ENCODE results near the gene MORN1. TPM values are rescaled to one million over a fixed set of nuclear protein-coding genes. Genes with fewer than 3 reads are reported as not detected.

Gene MORN1
- polyA plus RNA-seq, 1 donor (not counting 4 experiments of a cell fraction or from before 2014, with no cell fraction given), result 2.1 TPM

GRCh38 chr1:2384130-2384860, 7.1 kb downstream of the MORN1 start:
- TF ChIP-seq CTCF (optimal IDR thresholded peaks at IDR 0.05 in 1 of 3, IDR thresholded peaks at IDR 0.05 in 1 of 3, conservative IDR thresholded peaks at IDR 0.05 in 1 of 3; ENCODE audit: extremely low read depth in 1 of 3, insufficient read depth in 2 of 3, low read length in 3 of 3) (no peak), EZH2 (IDR thresholded peaks at IDR 0.05; ENCODE audit: low read length) (no peak)

GRCh38 chr1:2383576-2383975, 7.8 kb downstream of the MORN1 start:
- no peaks in the 10 kb centered on the region for H3K4me1 ChIP-seq (ENCODE audit: control insufficient read depth, extremely low read depth, insufficient read depth, low read length)
- no peak overlapping the region for H2AFZ ChIP-seq (ENCODE audit: control insufficient read depth, low read length)
- no peaks in the 10 kb centered on the region for H4K20me1 ChIP-seq (ENCODE audit: control insufficient read depth, extremely low read depth, insufficient read depth, low read length)
- TF ChIP-seq EZH2 (IDR thresholded peaks at IDR 0.05; ENCODE audit: low read length) (no peak), CTCF (optimal IDR thresholded peaks at IDR 0.05 in 1 of 3, IDR thresholded peaks at IDR 0.05 in 1 of 3, conservative IDR thresholded peaks at IDR 0.05 in 1 of 3; ENCODE audit: extremely low read depth in 1 of 3, insufficient read depth in 2 of 3, low read length in 3 of 3) (no peak)
- H3K9me1 ChIP-seq (ENCODE audit: control insufficient read depth, extremely low read depth, insufficient read depth, low read length), result no peaks in the 10 kb centered on the region
- FAIRE-seq, result no peak
- no peaks in the 10 kb centered on the region for H3K79me2 ChIP-seq (ENCODE audit: control insufficient read depth, insufficient read depth, low read length)
- no peaks in the 10 kb centered on the region for H3K36me3 ChIP-seq (ENCODE audit: control insufficient read depth in 2 of 2, extremely low read depth in 1 of 2, insufficient read depth in 2 of 2, low read length in 2 of 2)
- H3K27me3 ChIP-seq (ENCODE audit: control insufficient read depth, extremely low read depth, insufficient read depth, low read length), result peaks cover 2% of the 10 kb centered on the region
- no peak overlapping the region for H3K4me3 ChIP-seq (ENCODE audit: control insufficient read depth in 2 of 3, extremely low read depth in 1 of 3, insufficient read depth in 2 of 3, low read depth in 1 of 3, low read length in 3 of 3)
- dilution Hi-C loops (cut with MboI; ENCODE audit: extremely low pct_ligation_motif_present, low sequenced_read_pairs), result no loop called here
- no peak for DNase-seq (ENCODE audit: low read depth, low spot score)
- H3K9me3 ChIP-seq (ENCODE audit: control insufficient read depth, low read depth, low read length), result no peaks in the 10 kb centered on the region
- no peak overlapping the region for H3K27ac ChIP-seq (ENCODE audit: control insufficient read depth, insufficient read depth, low read length)
- no peak overlapping the region for H3K4me2 ChIP-seq (ENCODE audit: control insufficient read depth, extremely low read depth, insufficient read depth, low read depth, low read length)
- no peak overlapping the region for H3K9ac ChIP-seq (ENCODE audit: control insufficient read depth, extremely low read depth, insufficient read depth, low read length)

More at GRCh38 chr1:2384130-2384860, 7.1 kb downstream of the MORN1 start:
- dilution Hi-C loops (cut with MboI; ENCODE audit: extremely low pct_ligation_motif_present, low sequenced_read_pairs), result no loop called here
- Histone ChIP-seq H3K4me1 (ENCODE audit: control insufficient read depth, extremely low read depth, insufficient read depth, low read length) (no peaks in the 10 kb centered on the region), H3K9ac (ENCODE audit: control insufficient read depth, extremely low read depth, insufficient read depth, low read length) (no peak overlapping the region), H3K36me3 (ENCODE audit: control insufficient read depth in 2 of 2, extremely low read depth in 1 of 2, insufficient read depth in 2 of 2, low read length in 2 of 2) (peaks cover 0 to 2% of the 10 kb centered on the region in 2 experiments), H2AFZ (ENCODE audit: control insufficient read depth, low read length) (no peak overlapping the region), H3K79me2 (ENCODE audit: control insufficient read depth, insufficient read depth, low read length) (no peaks in the 10 kb centered on the region), H3K27ac (ENCODE audit: control insufficient read depth, insufficient read depth, low read length) (no peak overlapping the region), H4K20me1 (ENCODE audit: control insufficient read depth, extremely low read depth, insufficient read depth, low read length) (no peaks in the 10 kb centered on the region), H3K4me3 (ENCODE audit: control insufficient read depth in 2 of 3, extremely low read depth in 1 of 3, insufficient read depth in 2 of 3, low read depth in 1 of 3, low read length in 3 of 3) (no peak overlapping the region), H3K9me1 (ENCODE audit: control insufficient read depth, extremely low read depth, insufficient read depth, low read length) (no peaks in the 10 kb centered on the region), H3K4me2 (ENCODE audit: control insufficient read depth, extremely low read depth, insufficient read depth, low read depth, low read length) (no peak overlapping the region), H3K9me3 (ENCODE audit: control insufficient read depth, low read depth, low read length) (no peaks in the 10 kb centered on the region), H3K27me3 (ENCODE audit: control insufficient read depth, extremely low read depth, insufficient read depth, low read length) (no peaks in the 10 kb centered on the region)
- FAIRE-seq, result no peak
- no peak for DNase-seq (ENCODE audit: low read depth, low spot score)
